ENCODE results near the gene ALK.

DNA sequence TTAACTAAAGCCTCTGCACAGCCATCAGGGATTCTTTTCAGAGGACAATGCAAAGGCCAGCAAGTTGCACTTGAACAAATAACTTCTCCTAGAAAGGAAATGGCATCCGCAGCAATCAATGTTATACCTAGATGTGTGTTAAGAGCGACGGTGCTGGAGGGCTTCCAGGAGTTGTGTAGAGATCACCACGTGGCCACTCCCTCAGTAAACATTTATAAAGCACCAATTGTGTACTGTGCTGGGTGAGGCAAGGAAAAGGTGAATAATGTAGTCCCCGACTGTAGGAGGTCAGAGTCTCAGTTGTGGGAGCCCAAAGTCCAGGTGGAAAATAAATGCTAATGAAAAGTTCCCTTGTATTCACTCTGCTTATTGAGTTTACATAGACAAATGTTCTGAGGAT is 135.0 kb downstream of the ALK start:
- TF ChIP-seq, protein P1, sequence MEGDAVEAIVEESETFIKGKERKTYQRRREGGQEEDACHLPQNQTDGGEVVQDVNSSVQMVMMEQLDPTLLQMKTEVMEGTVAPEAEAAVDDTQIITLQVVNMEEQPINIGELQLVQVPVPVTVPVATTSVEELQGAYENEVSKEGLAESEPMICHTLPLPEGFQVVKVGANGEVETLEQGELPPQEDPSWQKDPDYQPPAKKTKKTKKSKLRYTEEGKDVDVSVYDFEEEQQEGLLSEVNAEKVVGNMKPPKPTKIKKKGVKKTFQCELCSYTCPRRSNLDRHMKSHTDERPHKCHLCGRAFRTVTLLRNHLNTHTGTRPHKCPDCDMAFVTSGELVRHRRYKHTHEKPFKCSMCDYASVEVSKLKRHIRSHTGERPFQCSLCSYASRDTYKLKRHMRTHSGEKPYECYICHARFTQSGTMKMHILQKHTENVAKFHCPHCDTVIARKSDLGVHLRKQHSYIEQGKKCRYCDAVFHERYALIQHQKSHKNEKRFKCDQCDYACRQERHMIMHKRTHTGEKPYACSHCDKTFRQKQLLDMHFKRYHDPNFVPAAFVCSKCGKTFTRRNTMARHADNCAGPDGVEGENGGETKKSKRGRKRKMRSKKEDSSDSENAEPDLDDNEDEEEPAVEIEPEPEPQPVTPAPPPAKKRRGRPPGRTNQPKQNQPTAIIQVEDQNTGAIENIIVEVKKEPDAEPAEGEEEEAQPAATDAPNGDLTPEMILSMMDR (IDR thresholded peaks at IDR 0.05): no peak
- TF ChIP-seq POLR2A (IDR thresholded peaks at IDR 0.05; ENCODE audit: low read depth): no peak
- no peak for TF ChIP-seq POLR2AphosphoS5 (IDR thresholded peaks at IDR 0.05)
- no peak for TF ChIP-seq EP300 (IDR thresholded peaks at IDR 0.05)

Measured in esophagus muscularis mucosa (tissue), 4 donors.